ENCODE measurements around the gene NUDT21.

The NUDT21 gene

GRCh38 chr16:56426585-56426984 is 24.5 kb downstream of the NUDT21 start:
- no CpG with 5 or more reads among the region's 4 CpGs for WGBS (ENCODE audit: insufficient coverage, insufficient read length)
- 0 out of 2 replicates have a peak, but pooled peaks cover 3% of the 10 kb centered on the region for H3K36me3 ChIP-seq (ENCODE audit: control insufficient read depth, insufficient read depth, low read length)

DNA sequence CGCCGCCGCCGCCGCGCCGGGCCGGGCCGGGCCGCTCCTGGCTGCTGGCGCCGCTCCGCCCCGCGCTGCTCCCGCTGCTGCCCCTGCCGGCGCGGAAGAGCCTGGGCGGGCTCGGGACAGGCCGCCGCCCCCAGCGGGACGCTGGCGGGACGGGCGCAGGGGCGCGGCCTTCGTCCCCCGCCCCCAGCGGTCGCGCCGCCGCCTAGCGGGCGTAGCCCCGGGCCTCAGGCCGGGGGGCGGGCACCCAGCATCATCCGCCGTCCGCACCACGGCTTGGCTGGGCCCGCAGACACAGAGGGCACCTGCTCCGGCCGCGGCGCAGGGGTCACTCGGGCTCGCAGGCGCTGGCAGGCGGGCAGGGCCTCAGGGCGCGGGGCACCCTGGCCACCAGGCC is 25.7 kb downstream of the NUDT21 start, which contains the start of gene AMFR:
Gene AMFR (minus strand): TSS at position 107 of the 394 bp plus-strand sequence. CDS start 218 bp downstream, outside the sequence.
- WGBS (ENCODE audit: insufficient coverage, insufficient read length) = no CpG with 5 or more reads among the region's 57 CpGs
- H3K4me3 ChIP-seq (ENCODE audit: low read length) = peak within 1 kb of the TSS; percentile 91
- H3K4me1 ChIP-seq (ENCODE audit: control insufficient read depth, insufficient read depth, low read length) = no peaks in the 10 kb centered on the region
- no peaks in the 10 kb centered on the region for H3K9me3 ChIP-seq (ENCODE audit: control insufficient read depth, insufficient read depth, low read length)
- no peak within 1 kb of the TSS for H3K27ac ChIP-seq (ENCODE audit: low read length)
- DNase-seq (ENCODE audit: low read depth, low spot score) = peak; percentile 29
- H3K36me3 ChIP-seq (ENCODE audit: control insufficient read depth, insufficient read depth, low read length) = no peaks in the 10 kb centered on the region
- H3K27me3 ChIP-seq (ENCODE audit: control insufficient read depth, insufficient read depth, low read length) = no peaks in the 10 kb centered on the region; the same call in 1 of the 2 replicates

More at GRCh38 chr16:56426585-56426984, 24.5 kb downstream of the NUDT21 start:
- no peaks in the 10 kb centered on the region for H3K9me3 ChIP-seq (ENCODE audit: control insufficient read depth, insufficient read depth, low read length)
- H3K27ac ChIP-seq (ENCODE audit: low read length) = no peak overlapping the region
- no peak overlapping the region for H3K4me3 ChIP-seq (ENCODE audit: low read length)
- H3K4me1 ChIP-seq (ENCODE audit: control insufficient read depth, insufficient read depth, low read length) = no peaks in the 10 kb centered on the region
- no peak for DNase-seq (ENCODE audit: low read depth, low spot score)
- H3K27me3 ChIP-seq (ENCODE audit: control insufficient read depth, insufficient read depth, low read length) = no peaks in the 10 kb centered on the region; the same call in 1 of the 2 replicates

DNA sequence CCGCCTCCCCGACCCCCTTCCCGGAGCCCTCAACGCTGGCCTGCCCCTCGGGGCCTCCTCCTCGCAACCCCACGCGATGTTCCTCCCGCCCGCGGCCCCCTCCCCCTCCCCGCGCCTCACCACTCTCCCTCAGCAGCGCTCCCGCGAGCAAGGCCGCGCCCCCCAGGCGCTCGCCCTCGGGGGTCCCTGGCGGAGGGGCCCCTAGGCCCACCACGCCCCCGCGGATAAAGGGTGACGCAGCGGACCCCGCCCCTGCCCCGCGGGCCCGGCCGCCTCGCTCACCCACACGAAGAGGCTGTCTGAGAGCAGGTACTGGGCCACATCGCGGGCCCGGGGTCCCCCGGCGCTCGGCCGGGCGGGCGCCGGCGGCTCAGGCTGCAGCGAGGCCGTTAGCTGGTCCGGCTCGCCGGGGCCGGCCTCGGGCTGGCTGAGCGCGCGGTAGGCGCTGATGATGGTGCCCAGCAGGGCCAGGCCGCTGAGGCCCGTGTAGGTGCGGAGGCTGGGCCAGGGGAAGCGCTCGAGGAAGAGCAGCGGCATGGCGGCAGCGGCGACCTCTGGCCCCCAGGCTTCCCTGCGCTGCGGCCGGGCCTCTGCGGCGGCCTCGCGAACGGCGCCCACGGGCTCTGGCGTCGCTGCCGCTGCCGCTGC is 26.2 kb downstream of the NUDT21 start:
- H3K4me1 ChIP-seq (ENCODE audit: control insufficient read depth, insufficient read depth, low read length) = no peaks in the 10 kb centered on the region
- peak overlapping the region; percentile 91 for H3K4me3 ChIP-seq (ENCODE audit: low read length)
- no peak overlapping the region for H3K27ac ChIP-seq (ENCODE audit: low read length)
- no peaks in the 10 kb centered on the region; the same call in 1 of the 2 replicates for H3K27me3 ChIP-seq (ENCODE audit: control insufficient read depth, insufficient read depth, low read length)
- no CpG with 5 or more reads among the region's 79 CpGs for WGBS (ENCODE audit: insufficient coverage, insufficient read length)
- H3K36me3 ChIP-seq (ENCODE audit: control insufficient read depth, insufficient read depth, low read length) = no peaks in the 10 kb centered on the region
- no peak for DNase-seq (ENCODE audit: low read depth, low spot score)
- no peaks in the 10 kb centered on the region for H3K9me3 ChIP-seq (ENCODE audit: control insufficient read depth, insufficient read depth, low read length)

GRCh38 chr16:56424404-56424764 is 26.7 kb downstream of the NUDT21 start:
- Histone ChIP-seq H3K27me3 (ENCODE audit: control insufficient read depth, insufficient read depth, low read length) (no peaks in the 10 kb centered on the region; the same call in 1 of the 2 replicates), H3K9me3 (ENCODE audit: control insufficient read depth, insufficient read depth, low read length) (no peaks in the 10 kb centered on the region), H3K36me3 (ENCODE audit: control insufficient read depth, insufficient read depth, low read length) (no peaks in the 10 kb centered on the region), H3K27ac (ENCODE audit: low read length) (no peak overlapping the region), H3K4me3 (ENCODE audit: low read length) (peak overlapping the region; percentile 91; the same call in 1 of the 2 replicates), H3K4me1 (ENCODE audit: control insufficient read depth, insufficient read depth, low read length) (no peaks in the 10 kb centered on the region)
- DNase-seq (ENCODE audit: low read depth, low spot score) = no peak
- no CpG with 5 or more reads among the region's 16 CpGs for WGBS (ENCODE audit: insufficient coverage, insufficient read length)

DNA sequence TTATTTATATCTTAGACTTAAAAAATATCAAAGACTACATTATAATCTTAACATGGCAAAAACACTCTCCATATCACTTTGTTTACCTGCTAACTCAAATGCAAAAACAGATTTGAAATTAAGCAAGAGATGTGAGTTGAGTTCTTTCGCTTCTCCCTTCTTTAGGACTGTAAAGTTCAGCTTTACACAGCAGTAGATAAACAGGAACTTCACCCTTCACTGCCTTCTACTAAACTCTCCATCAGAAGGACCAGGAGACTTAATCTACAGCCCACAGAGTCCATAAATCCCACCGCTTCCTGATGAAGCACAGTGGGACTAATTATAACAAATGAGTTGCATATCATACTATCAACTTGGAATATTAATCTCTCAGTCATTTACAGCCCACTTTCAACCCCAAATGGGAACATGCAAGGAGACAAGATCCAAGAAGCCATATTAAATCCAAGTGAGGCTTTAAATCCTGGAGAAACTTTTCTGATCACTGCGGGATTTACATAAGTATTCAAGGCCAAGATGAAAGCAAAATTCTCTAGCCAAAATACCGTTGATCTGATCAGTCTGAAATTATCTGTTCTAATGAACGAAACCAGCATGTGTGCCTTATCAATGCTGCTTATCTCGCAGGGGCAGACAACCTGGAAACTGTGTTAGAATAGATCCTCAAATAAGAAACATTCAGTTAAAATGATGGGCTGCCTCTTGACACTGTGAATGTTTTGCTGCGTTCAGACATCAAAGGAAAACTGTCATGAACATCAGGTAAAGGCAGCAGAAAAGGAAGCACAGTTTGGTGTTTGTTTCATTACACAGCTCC is 27.3 kb downstream of the NUDT21 start:
- no peak for DNase-seq (ENCODE audit: low read depth, low spot score)
- Histone ChIP-seq H3K4me1 (ENCODE audit: control insufficient read depth, insufficient read depth, low read length) (no peaks in the 10 kb centered on the region), H3K27me3 (ENCODE audit: control insufficient read depth, insufficient read depth, low read length) (no peaks in the 10 kb centered on the region; the same call in 1 of the 2 replicates), H3K27ac (ENCODE audit: low read length) (no peak overlapping the region), H3K9me3 (ENCODE audit: control insufficient read depth, insufficient read depth, low read length) (no peaks in the 10 kb centered on the region), H3K36me3 (ENCODE audit: control insufficient read depth, insufficient read depth, low read length) (no peaks in the 10 kb centered on the region), H3K4me3 (ENCODE audit: low read length) (peak overlapping the region; percentile 91; the same call in 1 of the 2 replicates)
- WGBS (ENCODE audit: insufficient coverage, insufficient read length) = no CpG with 5 or more reads among the region's 7 CpGs

DNA sequence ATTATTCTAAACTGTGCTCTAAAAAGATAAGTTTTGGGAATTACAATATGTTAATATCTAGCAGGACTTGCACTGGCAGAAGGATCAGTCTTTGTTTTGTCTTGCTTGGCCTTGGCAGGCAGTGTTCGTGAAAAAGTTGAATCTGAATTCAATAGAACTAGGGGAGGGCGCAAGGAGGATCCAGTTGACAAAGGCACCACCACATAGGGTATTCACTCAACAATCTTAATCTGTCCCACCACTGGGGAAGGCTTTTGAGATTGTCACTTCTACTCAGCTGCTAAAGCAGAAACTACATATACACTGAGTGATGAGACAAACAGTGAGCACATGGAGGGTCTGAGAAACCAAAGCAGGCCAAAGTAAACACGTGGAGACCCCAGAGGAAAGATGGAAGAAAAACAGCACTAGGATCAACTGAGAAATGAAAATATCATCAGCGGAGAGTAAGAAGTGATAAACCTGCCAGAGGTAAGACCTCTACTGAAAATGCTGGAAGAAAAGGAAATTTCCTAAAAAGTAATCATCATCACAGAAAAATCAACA is 28.2 kb downstream of the NUDT21 start:
- DNase-seq (ENCODE audit: low read depth, low spot score) = no peak
- Histone ChIP-seq H3K27ac (ENCODE audit: low read length) (no peak overlapping the region), H3K9me3 (ENCODE audit: control insufficient read depth, insufficient read depth, low read length) (no peaks in the 10 kb centered on the region), H3K4me1 (ENCODE audit: control insufficient read depth, insufficient read depth, low read length) (no peaks in the 10 kb centered on the region), H3K27me3 (ENCODE audit: control insufficient read depth, insufficient read depth, low read length) (no peaks in the 10 kb centered on the region; the same call in 1 of the 2 replicates), H3K4me3 (ENCODE audit: low read length) (no peak overlapping the region), H3K36me3 (ENCODE audit: control insufficient read depth, insufficient read depth, low read length) (no peaks in the 10 kb centered on the region)
- WGBS (ENCODE audit: insufficient coverage, insufficient read length) = no CpG with 5 or more reads among the region's 4 CpGs

DNA sequence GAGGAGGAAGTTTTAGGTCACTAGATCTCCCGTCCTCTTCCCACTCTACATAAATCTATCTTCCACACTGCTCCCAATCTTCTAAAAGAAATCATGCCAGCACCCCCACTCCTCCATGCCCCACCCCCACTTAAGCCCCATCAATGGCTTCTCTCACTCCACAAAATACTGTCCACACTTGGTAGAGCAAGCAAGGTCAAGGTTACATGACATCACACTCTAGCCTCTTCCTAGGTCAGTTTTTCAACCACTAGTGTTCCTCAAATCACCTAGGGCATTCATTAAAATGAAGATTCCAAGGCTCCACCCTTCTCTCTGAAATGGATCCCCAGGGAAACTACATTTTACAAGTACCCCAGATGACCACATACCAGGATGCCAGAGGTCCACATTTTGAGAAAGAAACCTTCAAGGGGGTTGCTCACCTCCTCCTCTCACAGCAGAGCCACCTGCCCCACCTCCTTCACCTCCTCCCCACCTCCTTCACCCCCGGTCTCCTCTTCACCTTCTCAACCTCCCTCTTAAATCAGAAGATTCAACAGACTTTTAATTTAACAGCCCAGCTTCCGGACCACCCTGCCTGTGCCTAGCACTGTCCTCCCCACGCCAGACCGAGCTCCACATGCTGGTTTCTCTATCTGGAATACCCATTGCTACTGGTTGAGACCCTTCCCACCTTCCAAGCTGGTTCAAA is 29.0 kb downstream of the NUDT21 start:
- no peak overlapping the region for H3K27ac ChIP-seq (ENCODE audit: low read length)

DNA sequence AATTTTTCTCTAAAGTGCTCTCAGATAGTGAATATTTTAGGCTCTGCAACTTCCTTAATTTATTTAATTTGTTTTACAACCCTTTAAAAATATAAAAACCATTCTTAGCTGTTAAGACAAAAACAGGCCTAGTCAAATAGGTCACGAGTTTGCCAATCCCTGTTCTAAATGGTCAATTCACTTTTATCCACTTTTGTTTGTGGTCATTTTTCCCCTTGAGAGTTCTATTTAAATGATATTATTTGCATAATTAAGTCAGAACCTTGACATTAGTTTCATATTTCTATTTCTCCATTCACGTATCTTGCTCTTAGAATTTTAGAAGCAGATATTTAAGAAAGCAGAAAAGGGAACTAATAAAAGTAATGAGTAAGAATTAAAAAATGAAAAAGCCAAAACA is 29.8 kb downstream of the NUDT21 start:
- H3K9me3 ChIP-seq (ENCODE audit: control insufficient read depth, insufficient read depth, low read length) = no peaks in the 10 kb centered on the region
- no peaks in the 10 kb centered on the region; the same call in 1 of the 2 replicates for H3K27me3 ChIP-seq (ENCODE audit: control insufficient read depth, insufficient read depth, low read length)
- no peak overlapping the region for H3K4me3 ChIP-seq (ENCODE audit: low read length)
- no peaks in the 10 kb centered on the region for H3K36me3 ChIP-seq (ENCODE audit: control insufficient read depth, insufficient read depth, low read length)
- no peak overlapping the region for H3K27ac ChIP-seq (ENCODE audit: low read length)
- WGBS (ENCODE audit: insufficient coverage, insufficient read length) = no CpG with 5 or more reads among the region's 2 CpGs
- H3K4me1 ChIP-seq (ENCODE audit: control insufficient read depth, insufficient read depth, low read length) = no peaks in the 10 kb centered on the region
- no peak for DNase-seq (ENCODE audit: low read depth, low spot score)

More for the DNA sequence above, 29.0 kb downstream of the NUDT21 start:
- 100% methylated on average over 1 of the region's 5 CpGs for WGBS (ENCODE audit: insufficient coverage, insufficient read length)
- Histone ChIP-seq H3K27me3 (ENCODE audit: control insufficient read depth, insufficient read depth, low read length) (no peaks in the 10 kb centered on the region; the same call in 1 of the 2 replicates), H3K36me3 (ENCODE audit: control insufficient read depth, insufficient read depth, low read length) (no peaks in the 10 kb centered on the region), H3K4me1 (ENCODE audit: control insufficient read depth, insufficient read depth, low read length) (no peaks in the 10 kb centered on the region), H3K9me3 (ENCODE audit: control insufficient read depth, insufficient read depth, low read length) (no peaks in the 10 kb centered on the region), H3K4me3 (ENCODE audit: low read length) (no peak overlapping the region)
- no peak for DNase-seq (ENCODE audit: low read depth, low spot score)

DNA sequence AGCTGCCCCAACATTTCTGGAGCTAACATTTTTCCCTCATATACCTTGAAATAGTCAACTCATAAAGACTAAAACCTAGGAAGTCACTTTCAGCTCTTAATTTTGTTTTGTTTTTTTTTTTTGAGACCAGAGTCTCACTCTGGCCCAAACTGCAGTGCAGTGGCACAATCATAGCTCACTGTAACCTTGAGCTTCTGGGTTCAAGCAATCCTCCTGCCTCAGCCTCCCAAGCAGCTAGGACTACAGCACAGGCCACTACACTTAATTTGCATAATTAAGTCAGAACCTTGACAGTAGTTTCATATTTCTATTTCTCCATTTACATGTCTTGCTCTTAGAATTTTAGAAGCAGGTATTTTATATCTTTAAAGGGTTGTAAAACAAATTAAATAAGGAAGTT is 30.5 kb downstream of the NUDT21 start:
- Histone ChIP-seq H3K27ac (ENCODE audit: low read length) (no peak overlapping the region), H3K36me3 (ENCODE audit: control insufficient read depth, insufficient read depth, low read length) (no peaks in the 10 kb centered on the region), H3K27me3 (ENCODE audit: control insufficient read depth, insufficient read depth, low read length) (no peaks in the 10 kb centered on the region; the same call in 1 of the 2 replicates), H3K4me1 (ENCODE audit: control insufficient read depth, insufficient read depth, low read length) (no peaks in the 10 kb centered on the region), H3K9me3 (ENCODE audit: control insufficient read depth, insufficient read depth, low read length) (no peaks in the 10 kb centered on the region), H3K4me3 (ENCODE audit: low read length) (no peak overlapping the region)
- DNase-seq (ENCODE audit: low read depth, low spot score) = no peak
